GM18499 (cell line): Measurements from ENCODE around the gene PYGB.

Experiments used
- ATAC-seq: cut with Tn5 transposase; IDR thresholded peaks from one replicate; pipeline ENCODE4 v1.9.1; 2021; ENCODE audit warnings: moderate number of reproducible peaks; ENCODE audit not compliant: insufficient read depth, unreplicated experiment

The PYGB gene

DNA sequence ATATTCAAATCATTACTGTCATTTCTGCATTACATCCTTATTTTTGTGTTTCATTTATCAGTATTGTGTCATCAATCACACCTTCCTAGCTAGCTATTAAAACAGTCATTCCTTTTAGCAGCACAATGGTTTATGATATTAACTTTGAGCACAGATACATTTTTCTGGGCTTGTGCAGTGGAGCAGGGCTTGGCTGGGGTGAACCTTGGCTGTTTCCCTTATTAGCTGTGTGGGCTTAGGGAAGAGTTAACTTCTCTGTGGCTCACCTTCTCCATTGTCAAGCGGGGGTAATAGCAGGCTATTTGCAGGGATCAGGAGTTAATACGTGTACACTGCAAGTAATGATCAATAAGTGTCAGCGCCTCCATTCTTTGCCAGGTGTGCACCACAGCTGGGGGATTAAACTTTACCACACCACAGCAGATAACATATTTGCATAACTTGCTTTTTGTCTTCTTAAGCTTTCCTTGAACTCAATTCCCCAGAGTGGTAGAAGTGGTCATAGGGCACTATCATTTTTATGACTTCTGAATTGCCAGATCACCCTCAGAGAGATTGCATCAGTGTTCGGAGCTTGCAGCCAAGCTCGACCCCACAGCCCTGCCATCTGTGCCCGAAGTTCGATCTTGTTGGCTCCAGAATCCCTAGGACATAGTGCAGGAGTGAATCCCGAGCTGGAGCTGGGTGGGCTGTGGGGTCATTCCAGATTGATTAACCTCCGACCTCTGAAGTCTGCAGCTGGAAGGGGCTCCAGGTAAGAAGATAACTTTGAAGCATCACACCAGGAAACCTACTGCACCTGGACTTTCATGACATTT, 1.5 kb upstream of the PYGB start:
- ATAC-seq: no peak

DNA sequence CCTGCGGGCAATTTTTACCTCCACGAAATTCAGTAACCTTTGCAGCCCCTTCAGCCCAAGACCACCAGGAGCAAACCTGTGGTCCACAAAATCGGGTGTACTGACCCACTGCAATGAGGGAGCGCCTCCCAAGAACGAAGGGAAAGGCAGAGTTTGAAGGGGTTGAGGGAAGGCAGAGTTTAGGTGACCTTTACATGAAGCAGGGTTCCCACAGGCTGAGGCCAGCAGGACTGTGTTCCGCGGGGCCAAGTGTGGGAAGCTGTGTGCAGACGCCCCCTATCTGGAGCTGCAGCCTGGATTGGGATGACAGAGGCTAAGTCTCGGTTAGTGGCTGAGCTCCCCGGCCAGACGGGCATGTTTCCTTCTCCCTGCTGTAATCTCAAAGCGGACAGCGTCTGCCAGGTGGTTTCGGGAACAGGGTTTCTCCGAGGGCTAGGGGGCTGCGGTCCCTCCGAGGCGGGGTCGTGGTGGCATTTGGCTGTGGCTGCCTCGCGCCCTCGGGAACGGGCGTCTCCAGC, 826 bp upstream of the PYGB start:
- ATAC-seq: no peak

DNA sequence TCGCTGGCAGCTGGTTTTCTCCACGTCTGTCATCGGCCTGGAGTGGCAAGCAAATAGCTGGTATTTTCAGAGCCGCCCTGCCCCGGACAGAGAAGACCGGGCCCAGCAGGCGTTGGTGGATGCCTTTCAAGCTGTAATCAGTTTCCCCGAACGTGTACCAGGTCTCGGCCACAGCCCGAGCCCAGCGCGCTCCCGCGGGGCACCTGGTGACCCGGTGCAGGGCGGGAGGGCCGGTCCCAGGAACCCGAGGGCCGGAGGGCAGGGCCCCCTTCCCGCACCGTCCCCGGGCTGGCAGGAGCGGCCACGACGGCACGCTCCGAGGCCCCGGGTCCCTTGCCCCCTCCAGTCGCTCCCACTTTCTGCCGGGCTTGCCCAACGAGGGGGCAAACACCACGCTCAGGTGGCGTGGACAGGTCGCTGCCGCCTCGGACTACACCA, 348 bp upstream of the PYGB start:
- peak; percentile 20 for ATAC-seq

DNA sequence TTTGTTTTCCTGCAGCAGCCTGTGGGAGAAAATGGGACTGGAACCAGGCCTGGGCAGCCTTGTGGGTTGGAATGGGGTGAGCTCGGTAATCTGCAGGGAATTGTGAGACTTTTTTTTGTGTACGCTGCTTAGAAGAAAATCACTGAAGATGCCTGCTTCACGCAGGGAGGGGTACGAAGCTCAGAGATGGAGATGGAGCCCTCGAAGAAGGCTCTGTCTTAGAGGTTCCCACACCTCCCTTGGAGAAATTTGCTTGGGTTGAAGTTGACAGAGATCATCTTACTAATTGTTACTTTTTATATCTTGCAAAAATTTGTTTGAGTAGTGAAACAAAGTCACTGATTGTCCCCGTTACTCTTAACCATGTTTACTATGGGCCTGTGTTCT, 894 bp downstream of the PYGB start:
- ATAC-seq: no peak

DNA sequence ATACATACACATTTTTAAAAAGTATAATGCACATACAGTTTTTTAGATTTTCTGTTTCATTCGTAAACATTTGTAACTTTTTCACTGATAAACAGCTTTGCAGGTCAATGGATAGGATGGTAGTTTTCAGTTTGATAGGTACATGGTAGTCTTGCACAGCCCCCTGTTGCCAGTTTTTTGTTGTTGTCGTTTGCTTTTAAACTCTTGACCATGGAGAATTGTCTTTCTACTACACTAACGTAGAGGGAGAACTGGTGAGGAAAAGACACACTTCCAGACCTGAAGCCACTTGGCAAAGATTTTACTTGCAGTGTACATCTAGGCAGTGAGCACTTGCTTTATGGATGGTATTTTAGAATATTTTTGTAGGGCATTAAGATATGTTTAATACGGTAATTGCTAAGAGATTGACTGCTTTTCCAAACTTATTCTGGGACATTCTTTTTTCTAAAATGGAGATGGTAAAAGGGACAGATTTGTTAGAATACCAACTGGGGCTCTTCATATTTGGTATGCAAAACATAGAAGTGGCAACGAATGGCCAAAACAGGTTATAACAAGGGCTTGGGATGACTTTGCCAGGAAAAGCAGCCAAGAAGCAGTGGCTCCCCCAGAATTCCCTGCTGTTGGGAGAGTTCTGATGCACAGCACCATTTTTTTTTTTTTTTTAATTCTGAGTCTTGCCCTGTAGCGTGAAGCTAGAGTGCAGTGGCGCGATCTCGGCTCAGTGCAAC, 1.5 kb downstream of the PYGB start:
- ATAC-seq: no peak

DNA sequence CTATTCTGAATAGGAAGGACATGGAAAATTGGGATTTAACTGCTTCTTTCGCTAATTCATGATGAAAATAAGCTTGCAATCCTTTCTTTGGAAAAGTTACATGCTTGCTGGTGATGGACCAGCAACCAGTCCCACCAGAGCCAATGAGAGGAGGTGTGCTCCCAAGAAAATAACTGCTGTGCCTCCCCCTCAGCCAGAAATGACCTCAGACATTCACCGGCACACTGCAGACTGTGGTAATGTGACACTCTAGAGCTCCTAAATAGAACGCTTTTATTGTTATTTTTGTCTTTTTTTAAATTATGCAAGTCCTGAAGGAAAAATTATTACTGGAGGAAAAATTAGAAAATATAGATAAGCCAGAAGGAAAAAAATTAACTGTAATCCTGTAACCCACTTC, 2.6 kb downstream of the PYGB start:
- no peak for ATAC-seq

DNA sequence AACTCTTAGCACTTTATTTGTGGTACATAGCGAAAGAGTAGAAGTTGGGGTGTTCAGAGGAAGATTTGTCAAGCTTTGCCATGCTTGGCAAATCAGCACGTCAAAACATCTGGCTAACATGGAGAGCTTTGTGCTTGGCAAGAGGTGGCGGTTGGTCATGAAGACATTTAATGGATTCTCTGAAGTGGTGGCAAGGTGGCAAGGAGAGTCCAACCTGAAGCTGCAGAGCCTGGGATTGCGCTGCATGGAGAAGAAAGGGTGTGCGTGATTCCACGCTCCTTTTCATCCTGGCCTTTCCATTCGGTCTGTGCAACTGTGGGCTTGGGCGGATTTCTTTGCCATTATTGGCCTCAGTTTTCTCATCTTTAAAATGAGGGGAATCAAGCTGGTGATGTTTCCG, 3.1 kb downstream of the PYGB start:
- ATAC-seq: no peak

DNA sequence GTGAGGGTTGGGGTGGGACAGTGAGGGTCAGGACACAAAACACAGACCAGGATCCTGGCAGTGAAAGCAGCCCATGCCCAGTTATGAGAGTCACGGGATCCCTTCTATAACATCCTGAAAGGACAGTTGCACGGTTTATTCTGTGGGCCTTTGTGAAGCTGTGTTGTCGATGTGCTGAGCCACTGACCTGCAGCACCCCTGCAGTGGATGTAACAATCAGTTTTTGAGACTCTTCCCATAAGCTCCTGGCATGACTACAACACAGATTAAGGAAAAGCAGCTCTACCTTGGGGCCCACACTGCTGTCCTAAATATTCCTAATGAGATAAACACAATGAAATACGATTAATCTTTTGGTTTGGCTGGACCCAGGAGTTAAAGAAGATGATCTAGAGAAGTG, 3.7 kb downstream of the PYGB start:
- no peak for ATAC-seq

DNA sequence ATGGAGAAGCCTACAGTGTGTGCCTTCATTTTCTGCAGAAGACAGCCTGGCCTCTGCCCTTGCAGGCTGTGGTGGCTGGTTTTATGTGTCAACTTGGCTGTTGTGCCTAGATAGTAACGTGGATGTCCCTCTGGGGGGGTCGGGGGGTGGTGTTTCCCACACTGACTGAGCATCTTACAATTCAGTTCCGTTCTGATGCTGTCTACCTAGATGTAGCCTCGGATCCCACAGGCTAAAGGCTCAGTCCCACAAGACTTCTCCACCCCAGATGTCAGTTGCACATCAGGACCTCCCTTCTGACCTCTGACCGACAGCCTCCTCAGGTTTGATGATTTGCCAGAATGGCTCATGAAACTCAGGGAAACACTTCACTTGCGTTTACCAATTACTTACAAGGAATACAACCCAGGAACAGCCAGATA, 4.4 kb downstream of the PYGB start:
- ATAC-seq: no peak

DNA sequence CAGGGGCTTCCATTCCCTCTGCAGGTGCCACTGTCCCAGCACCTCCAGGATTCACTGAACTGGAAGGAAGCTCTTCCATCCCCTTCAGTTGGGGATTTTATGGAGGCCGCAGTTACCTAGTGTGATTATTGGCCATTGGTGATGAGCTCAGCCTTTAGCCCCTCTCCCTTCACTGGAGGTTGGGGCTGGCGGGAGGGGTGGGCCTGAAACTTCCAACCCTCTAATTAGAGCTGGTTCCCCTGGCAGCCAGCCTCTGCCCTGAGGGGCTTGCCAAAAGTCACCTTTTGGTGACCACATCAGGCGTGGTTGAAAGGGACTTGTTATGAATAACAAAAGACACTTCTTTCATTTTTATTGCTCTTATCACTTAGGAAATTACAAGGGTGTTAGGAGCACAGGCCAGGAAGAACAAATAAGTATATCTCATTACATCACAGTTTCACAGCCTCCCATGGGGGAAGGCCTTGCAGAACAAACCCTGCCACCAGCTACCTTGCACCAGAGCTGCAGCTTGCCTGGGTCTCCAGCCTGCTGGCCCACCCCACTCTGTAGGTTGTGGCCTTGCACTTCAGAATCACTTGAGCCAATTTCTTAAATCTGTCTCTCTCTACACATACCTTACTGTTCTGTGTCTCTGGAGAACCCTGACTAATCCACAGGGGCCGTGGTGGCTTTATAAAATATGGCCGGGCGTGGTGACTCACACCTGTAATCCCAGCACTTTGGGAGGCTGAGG, 5.0 kb downstream of the PYGB start:
- ATAC-seq: no peak

DNA sequence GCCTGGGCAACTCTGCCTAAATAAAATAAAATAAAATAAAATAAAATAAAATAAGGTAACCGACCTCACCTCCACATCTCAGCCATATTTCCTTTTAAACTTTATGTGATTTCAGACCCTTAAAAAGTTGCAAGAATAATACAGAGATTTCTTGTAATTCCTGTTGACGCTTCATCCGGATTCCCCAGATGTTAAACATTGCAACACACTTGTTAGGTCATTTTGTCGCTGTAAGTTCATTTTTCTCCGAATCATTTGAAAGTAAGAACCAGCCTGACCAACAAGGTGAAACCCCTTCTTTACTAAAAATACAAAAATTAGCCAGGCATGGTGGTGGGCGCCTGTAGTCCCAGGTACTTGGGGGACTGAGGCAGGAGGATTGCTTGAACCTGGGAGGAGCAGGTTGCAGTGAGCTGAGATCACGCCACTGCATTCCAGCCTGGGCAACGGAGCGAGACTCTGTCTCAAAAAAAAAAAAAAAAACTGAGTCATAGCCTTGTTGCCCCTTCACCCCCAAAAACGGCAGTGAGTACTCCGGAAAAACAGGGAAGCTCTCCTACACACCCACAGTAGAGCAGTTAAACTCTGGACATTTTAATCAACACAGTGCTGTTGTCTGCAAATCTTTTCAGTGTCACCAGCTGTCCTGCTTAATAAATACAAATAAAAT, 5.9 kb downstream of the PYGB start:
- no peak for ATAC-seq

DNA sequence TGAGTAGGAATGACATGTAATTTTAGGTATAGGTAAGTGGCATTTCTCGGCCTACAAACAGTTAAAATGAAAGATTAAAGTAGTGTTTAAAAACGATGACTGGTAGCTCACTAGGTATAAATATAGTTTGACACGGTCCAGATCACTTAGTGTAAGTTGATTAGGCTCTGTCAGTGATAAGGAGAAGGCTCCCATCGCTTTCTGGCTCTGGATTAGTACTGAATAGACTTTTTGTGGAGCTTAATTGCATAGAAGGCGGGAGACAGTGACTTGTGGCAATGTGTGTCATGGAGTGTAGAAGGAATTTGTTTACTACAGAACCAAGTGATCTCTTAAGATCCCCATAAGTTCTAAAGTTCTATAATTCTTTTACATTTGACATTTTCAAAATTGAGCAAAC, 6.7 kb downstream of the PYGB start:
- no peak for ATAC-seq

DNA sequence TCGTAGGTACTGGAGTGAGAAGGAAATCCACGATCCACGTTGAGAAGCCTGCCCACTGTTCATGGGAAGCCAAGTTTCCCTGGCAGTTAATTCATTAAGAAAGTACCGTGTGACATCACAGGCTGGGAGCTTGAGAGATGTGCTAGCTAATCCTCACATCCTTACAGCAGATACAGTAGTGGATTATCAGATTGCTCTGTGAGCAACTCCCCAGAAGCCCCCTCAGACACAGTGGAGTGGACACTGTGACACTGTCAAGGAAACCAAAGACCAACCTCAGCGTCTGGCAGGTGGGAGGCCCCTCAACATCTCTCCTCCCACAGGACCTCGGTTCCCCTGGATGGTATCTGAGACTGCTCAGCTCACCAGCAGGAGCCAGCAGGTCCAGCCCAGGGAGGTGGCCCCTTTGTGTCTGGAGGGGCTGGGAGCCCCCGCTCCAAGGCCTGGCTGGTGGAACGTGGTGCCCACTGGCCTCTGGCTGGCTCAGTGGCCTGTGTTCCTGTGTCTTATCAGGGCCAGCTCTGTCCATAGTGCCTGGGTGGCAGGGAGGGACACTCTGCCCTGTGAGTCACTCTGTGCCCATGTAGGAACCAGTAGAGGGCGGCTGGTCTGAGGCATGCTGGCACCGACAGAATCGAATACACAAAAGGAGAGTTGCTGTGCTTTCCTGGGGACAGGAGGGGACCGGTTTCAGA, 7.2 kb downstream of the PYGB start:
- no peak for ATAC-seq

DNA sequence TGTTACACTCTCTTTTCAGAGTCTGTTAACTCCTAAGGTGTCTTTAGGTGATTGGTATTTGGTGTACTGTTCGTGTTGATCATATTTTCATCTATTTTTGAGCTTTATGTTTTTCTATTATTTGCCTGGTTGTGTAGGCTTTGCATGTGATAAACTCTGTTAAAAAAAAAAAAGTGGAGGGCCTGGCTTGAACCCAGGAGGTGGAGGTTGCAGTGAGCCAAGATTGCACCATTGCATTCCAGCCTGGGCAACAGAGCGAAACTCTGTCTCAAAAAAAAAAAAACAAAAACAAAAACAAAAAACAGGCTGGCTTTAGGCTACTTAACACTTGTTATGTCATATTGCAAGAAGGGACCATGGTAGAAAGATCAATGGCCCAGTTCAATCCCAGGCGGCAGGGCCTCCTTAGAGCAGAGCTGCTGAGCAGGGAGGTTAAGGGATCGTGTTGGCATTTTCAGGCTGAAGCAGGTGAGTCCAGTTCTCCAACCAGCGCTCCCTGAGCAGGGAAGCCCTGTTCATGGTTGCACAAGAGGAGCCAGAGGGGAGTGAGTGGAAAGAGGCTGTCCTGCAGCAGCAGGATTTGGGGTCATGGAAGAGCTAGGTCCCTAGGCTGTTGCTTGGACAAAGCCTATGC, 8.5 kb downstream of the PYGB start:
- ATAC-seq: no peak

DNA sequence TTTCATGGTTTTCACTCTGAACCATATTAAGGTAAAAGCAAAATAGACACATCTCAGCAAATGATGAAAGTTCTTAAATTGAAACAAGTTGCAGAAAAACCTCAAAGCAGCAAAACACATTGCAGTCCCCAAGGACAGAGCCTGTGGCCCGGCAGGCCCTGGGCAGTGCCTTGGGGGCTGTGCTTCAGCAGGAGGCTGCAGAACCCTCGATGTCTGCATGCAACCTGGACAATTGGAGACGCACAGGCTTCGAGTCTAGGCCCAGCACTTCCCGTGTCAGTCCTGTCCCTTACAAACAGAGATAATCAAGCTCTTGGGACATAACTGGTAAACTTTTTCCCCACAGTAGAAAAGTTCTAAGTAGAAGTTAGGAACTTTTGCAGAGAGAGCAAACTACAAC, 9.2 kb downstream of the PYGB start:
- no peak for ATAC-seq

DNA sequence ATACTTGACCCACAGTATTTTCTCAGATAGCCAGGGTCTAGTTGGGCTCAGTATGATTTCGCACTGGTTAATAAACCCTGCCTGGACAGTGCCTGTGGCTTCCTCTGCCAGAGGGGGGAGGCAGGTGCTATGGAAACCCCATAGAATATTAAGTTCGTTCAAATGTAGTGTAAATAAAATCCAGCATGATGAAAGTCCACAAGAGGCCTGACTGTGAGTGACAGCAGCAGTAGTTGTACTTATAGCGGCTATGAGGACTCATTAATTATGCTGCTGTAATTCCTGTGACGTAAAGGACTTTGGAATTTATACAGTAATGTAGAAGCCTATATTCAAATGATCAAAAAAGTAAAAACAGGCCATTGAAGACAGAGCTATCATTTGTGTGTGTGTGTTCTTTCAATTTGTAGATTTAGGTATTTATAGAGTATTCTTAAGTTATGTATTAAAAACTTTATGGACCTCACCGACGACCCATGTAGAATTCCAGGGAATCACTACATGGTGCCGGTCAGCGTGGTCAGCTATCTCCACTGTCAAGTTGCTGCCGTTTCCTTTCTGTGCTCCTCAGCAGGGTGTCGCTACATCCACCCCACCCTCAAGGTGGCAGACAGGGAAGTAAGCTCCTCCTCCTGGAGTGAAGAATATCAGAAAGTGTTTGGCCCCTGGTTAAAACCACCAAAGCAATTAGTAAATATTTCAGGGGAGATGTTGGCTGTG, 10.0 kb downstream of the PYGB start:
- no peak for ATAC-seq

DNA sequence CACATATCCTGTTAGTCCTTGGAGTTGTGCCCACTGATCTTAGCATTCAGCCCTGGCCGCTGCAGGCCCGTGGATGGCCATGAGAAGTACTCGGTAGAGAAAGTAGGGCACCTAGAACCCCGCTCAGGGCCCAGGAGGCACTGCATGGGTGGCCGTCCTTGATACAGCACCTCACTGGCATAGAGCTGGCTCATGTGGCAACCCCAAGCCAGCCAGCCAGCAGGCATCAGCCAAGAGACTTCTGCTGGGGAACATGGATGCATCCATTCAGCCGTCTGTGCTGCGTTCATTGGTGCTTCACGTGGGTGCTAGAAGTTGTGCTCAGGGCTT, 10.6 kb downstream of the PYGB start:
- no peak for ATAC-seq

DNA sequence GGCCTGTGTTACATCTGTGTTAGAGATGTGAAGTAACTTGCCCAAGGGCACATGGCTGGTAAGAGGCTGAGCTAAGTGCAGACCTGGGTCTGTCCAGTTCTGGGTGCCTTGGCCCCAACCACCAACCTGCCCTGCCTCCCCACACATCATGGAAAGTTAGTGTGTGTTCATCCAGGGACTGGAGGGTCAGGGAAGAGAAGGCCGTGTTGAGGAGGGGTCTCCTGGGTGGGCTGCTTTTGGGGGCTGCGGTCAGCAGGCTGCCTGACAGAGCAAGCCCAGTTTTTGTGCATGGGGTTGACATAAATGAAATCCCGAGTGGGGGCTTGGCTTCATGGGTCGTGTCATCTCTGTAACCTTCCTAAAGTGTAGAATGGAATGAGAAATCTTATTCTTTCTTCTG, 10.9 kb downstream of the PYGB start:
- ATAC-seq: no peak

DNA sequence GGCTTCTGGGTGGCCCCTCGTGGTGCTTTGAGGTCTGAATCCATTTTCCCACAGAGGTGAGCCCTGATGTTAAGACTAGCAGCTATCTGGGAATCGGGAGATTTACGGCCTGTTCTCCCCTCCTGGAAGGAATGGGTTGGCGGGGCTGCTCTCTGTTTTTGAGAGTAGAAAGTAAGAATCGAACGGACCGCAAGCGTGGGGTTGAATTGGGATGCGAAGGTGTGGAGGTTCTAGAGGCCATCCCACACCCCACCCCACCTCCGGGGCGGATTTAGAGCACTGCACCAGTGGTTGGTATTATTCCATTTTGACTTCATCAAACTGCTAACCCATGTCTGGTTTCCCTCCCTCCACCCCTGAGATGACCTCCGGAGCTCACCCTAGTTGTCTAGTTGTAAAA, 11.5 kb downstream of the PYGB start:
- ATAC-seq: no peak
